HT1080 (cell line): ENCODE measurements around the gene PCDH9. TPM values are rescaled to one million over a fixed set of nuclear protein-coding genes. Genes with fewer than 3 reads are reported as not detected.
A peak's percentile ranks its signal among the peaks of the same experiment; 100 is the strongest.
"Not testable (repeated sequence)": the region's sequence is repeated elsewhere in the genome, so short reads cannot be mapped to it uniquely, and the experiment has no call there.

ENCODE experiments used
- DNase-seq: peaks from one replicate; pipeline ENCODE4 v3.0.0-alpha.2; 2015; ENCODE audit warnings: low read depth
- total RNA-seq: library from RNA; depleted of rRNA; stranded (reverse); fragments of >200 nt; shearing (Covaris generic); gene quantifications from 2 replicates; pipeline ENCODE4 v1.2.3, GENCODE V29; 2014

The PCDH9 gene
- total RNA-seq, 1 experiment from 2014 or later, result 0.92 TPM

GRCh38 chr13:66780814-66781213, 449.3 kb downstream of the PCDH9 start:
- peak; percentile 48 for DNase-seq

- DNase-seq, result no peak
These were observed 451.7 kb downstream of the PCDH9 start for GRCh38 chr13:66778461-66778860.

- no peak for DNase-seq
These were observed 454.9 kb downstream of the PCDH9 start for GRCh38 chr13:66775196-66775595.

GRCh38 chr13:66774046-66774445, 456.1 kb downstream of the PCDH9 start:
- DNase-seq, result no peak

- DNase-seq, result no peak
These were observed 464.6 kb downstream of the PCDH9 start for GRCh38 chr13:66765559-66765958.

- not testable (repeated sequence) for DNase-seq
These were observed 469.5 kb downstream of the PCDH9 start for GRCh38 chr13:66760678-66761077.

GRCh38 chr13:66759919-66760318, 470.2 kb downstream of the PCDH9 start:
- no peak for DNase-seq

GRCh38 chr13:66751691-66752090, 478.4 kb downstream of the PCDH9 start:
- DNase-seq, result no peak

- peak; percentile 47 for DNase-seq
These were observed 481.4 kb downstream of the PCDH9 start for GRCh38 chr13:66748712-66749111.

GRCh38 chr13:66745307-66745706, 484.8 kb downstream of the PCDH9 start:
- DNase-seq, result no peak

GRCh38 chr13:66723576-66723975, 506.6 kb downstream of the PCDH9 start:
- no peak for DNase-seq

- DNase-seq, result no peak
These were observed 513.6 kb downstream of the PCDH9 start for GRCh38 chr13:66716538-66716937.

- no peak for DNase-seq
These were observed 515.3 kb downstream of the PCDH9 start for GRCh38 chr13:66714795-66715194.

- no peak for DNase-seq
These were observed 526.0 kb downstream of the PCDH9 start for GRCh38 chr13:66704110-66704509.

GRCh38 chr13:66703597-66703996, 526.5 kb downstream of the PCDH9 start:
- DNase-seq, result no peak

GRCh38 chr13:66700117-66700601, 530.0 kb downstream of the PCDH9 start:
- DNase-seq, result no peak

GRCh38 chr13:66693656-66694055, 536.5 kb downstream of the PCDH9 start:
- no peak for DNase-seq

- no peak for DNase-seq
These were observed 539.0 kb downstream of the PCDH9 start for GRCh38 chr13:66691149-66691548.

- peak; percentile 10 for DNase-seq
These were observed 540.5 kb downstream of the PCDH9 start for GRCh38 chr13:66689628-66690027.

GRCh38 chr13:66689037-66689619, 541.0 kb downstream of the PCDH9 start:
- DNase-seq, result no peak

GRCh38 chr13:66681403-66681802, 548.7 kb downstream of the PCDH9 start:
- DNase-seq, result no peak

- no peak for DNase-seq
These were observed 550.1 kb downstream of the PCDH9 start for GRCh38 chr13:66680031-66680430.

GRCh38 chr13:66675620-66676019, 554.5 kb downstream of the PCDH9 start:
- no peak for DNase-seq

- peak; percentile 34 for DNase-seq
These were observed 556.7 kb downstream of the PCDH9 start for GRCh38 chr13:66673401-66673800.
